NCI-H2029 (cell line): ENCODE data around the gene SSTR4.

ENCODE experiments used
- DNase-seq: peaks from one replicate; lab custom pipeline; 2025; lab: John Stamatoyannopoulos, UW

Gene SSTR4

DNA sequence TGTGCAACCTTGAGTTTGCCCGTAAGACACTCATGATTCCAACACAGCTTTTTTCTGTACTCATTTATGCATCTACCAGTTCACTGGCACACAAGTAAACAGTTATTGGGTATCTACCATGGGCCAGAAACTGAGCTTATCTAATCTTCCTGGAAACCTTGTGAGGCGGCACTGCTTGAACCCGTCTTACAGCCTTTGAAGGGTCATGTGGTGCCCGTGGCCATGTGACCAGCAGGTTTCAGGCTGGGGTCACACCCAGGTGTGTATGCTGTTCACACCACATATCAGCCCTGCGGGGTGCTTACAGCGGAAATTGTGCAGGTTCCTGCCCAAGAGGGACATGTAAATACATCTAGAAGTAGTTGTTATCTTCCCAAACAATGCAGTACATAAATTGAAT, 8.3 kb downstream of the SSTR4 start:
- no peak for DNase-seq

DNA sequence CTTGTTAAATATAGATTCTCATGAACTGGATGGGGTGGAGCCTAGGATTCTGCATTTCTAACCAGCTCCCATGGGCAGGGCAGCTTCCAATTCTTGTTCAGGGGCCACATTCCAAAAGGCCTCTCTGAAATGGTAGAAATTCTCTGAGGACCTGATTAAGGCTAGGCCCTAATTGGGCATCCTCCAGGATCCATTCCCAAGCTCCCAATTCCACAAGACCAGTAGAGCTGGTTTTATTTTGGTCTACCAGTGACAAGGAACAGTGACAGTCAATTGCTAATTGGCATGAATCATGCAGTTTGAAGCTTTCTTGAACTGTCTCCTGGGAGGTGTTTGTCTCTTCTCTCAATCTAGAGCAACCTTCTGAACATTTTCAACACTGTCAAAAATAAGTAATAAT, 11.3 kb downstream of the SSTR4 start:
- DNase-seq, result no peak

DNA sequence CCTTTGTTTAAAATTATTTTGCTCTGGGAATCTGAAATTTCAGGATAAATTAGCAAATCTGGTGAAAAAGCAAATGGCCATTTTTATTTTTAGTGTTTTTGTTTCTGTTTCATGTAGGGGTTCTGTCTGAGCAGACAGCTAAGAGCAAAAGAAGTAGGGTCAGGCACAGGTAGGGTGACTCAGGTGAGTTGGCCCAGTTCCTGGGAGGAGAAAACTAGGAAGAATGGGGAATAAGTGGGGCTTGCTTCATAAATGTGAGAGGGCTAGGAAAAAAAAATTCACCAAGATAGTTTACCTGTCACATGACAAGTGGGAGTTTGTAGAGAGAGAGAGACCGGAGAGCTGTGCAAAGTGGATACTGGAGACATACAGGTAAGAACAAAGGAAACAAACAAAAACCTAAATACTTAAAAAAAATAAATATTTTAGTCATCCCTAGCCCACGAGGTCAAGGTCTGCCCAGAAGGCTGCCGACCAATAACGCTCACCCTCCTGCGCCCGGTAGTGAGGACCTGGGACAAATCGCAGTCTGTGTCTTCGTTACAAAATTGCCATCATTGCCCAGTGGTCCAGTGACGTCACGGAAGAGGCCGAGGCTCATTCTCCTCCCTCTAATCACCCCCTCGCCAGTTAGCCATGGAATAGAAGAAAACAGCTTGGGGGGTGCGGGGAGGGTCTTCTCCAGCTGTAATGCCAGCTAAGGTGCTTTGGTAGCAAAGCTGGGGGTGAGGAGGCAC, 12.1 kb downstream of the SSTR4 start:
- DNase-seq, result no peak

DNA sequence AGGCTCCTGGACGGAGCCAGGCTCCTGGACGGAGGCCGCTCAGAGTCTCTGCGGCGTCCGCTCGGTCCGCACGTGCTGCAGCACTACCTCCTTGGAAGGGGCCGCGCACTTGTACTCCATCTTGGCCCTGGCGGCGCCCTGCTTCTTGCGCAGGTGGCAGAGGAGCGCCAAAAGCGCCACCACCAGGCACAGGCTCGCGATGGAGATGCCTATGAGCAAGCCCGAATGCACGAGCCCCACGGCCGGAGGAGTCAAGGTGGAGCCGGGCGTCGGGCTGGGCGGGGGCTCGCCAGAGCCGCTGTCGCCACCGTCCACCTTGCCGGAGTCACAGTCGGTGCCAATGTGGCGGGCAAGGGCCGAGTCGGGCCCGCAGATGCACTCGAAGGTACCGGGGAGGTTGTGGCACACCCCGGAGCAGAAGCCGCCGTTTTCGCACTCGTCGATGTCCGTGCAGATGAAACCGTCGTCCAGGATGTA, 12.7 kb downstream of the SSTR4 start:
- no peak for DNase-seq

DNA sequence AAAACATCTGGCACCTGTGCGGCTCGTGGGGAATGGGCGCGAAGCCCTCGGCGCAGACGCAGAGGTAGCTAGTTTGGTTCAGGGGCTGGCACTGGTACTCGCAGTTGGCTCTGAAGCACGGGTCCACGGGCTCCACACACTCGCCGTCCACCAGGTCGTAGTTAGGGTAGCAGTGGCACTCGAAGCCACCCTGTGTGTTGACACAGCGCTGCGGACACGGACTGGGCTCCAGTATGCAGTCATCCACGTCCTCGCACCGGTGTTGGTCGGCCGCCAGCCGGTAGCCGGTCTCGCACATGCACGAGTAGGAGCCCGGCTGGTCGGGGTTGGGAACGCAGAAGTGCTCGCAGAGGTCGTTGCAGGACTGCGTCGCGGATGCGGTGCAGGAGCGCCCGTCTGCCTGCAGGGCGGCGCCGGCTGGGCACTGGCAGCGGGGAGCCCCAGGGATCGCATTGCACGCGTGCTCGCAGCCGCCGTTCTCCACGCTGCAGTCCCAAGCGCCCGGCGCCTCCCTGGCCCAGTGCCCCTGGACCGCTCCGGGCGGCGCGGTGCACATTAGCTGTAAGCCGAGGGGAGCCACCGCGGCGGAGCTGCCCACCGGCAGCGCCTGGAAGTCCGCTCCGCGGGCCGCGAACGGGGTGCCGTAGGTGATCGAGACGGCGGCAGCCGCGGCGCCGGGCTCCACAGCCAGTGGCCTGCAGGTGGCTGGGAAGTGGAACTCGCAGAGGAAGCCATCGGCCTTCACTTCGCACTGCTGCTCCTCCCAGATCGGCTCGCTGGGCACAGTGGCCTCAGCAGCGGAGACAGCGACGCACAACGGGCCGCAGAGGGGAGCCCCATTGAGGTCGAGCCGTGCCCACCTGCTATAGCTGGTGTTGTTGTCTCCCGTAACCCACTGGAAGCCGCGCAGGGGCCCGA, 13.4 kb downstream of the SSTR4 start:
- peak; percentile 60 for DNase-seq

DNA sequence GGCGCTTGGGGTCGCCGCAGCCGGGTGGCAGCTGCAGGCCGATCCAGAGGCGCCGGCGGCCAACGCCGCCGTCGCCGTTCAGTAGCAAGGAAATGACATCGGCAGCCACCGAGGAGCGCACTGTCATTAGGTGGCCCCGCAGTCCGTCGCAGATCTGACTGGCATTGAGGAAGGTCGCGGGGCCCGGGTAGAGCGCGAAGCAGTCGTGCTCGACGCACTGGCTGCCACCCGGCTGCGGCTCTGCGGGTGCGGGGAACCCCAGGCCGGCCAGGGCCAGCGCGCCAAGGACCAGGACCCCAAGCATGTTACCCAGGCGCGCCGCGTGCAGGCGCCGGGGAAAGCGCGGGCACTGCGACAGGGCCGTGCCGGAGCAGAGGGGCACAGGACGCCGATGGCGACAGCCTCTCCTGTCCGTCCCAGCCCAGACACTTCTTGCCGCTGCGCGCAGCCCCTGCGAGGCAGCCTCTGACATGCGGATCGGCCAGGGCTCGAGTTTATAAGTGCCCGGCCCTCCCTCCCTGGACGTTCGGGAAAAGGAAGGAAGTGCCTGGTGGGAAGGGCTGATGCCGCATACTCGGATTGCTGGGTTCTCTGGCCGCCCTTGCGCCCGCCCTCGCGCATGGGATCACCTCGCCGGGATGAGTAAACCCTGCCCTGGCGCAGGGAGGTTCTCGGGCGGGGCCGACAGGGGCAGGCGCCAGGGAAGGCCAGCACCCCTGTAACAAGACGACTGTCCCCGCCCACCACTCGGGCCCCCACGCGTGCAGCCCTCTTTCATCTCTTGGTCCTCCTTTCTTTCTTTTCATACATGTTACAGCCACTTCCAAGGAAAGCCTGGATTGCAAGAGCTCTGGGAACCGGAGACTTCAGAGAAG, 14.3 kb downstream of the SSTR4 start, which contains the start of gene THBD:
THBD (minus strand) TSS at position 472 of the 875 bp plus-strand sequence; CDS start at position 304, 168 bp downstream.
- no peak for DNase-seq

DNA sequence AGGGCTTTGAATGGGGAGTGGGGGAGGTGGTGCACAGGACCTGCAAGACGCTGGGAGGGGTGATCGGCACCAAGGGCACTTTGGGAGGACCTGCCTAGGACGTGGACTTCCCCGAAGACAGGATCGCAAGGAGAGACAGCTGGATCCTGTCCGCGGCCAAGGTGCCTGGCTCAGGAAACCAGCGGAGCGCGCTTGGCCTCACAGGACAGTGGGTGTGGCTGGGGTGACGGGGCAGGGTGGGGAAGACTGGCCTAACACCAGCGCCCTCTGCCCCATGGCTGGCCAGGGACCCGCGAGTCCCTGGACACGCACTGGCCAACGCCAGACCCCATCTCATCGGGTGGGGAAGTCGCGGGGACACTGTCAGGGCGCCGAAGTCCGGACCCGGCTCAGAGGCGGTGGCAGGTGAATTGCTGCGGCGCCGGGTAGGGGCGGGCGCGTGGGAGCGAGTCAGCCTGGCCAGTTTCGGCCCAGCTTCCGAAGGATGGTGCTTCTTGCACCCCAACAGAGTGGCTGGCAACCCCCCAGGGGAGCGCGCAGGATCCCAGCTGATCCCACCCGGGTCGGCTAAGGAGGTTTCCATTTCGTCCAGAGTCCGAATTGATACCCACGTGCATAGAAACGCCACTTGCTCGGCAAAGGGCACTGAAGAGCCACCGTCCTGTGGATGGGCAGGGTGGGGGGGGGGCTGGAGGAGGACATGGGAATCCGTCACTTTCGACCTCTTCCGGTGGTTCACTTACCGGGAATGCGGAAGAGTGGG, 15.1 kb downstream of the SSTR4 start:
- DNase-seq, result no peak

DNA sequence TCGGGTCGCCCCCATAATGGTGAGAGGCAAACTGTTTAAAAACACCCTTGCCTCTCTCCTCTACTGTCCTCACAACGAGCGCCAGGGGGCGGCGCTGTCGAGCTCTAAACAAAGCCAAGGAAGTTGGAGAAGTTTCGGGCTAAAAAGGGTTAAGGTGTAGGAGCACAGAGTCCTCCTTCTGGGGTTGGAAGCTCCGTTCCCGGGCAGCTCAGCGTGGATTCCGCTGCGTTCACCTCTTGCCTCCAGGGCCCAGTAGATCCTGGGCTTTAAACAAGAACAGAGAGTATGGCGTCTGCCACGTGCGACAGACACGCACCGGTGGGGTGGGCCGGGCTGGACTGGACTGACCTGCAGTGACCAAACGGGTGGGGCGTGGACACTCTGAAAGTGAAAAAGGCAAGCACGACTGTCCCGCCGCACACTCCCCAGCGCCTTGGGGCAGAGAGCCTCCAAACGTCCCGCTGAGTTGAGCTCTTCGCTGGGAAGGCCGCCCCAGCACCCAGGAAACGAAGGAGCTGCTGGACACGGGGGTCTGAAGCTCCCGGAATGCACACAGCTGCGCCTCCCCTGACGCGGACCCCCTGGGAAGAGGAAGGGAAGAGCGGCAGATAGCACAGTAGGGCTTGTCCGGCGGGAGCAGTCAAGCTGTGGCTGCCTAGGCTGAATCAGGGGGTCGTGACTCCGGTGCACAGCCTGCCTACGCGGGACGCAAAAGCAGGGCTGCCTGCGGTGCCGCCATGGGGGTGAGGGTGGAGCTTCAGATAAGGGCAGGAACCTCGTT, 15.9 kb downstream of the SSTR4 start:
- peak; percentile 37 for DNase-seq

DNA sequence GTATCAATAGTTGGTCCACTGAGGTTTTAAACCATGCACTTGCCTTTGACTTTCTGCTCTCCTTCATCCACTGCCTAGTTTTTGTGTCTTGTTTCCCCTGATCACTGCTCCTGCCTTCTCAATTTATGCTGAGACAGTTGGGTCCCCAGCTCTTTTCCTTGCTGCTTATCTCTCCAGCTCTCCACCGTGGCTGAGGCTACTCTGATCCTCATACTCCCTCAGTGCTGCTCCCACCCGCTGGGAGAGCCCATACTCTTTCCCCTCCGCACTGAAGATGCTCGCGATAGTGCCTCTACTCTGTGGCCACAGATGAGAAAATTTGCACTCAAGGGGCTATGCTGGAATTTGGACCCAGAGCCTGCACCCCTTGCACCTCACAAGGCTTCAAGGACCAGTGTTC, 17.8 kb downstream of the SSTR4 start:
- no peak for DNase-seq

DNA sequence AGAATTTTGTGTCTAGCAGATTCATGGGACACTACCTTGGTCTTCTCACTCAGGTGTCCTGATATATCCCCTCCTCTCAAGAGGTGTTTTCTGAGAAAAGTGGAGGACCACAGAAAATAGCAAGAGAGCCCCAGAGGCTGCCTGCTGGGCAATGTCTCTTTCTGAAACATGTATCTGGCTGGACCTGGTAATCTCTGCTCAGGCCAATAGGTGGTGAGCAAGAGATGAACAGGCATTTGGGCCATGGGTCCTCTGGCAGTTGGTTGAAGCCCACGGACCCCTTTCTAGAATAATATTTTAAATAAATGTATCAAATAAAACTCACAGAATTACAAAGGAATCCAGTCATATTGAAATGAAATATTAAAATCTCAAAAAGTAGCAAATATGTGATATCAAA, 23.1 kb downstream of the SSTR4 start:
- DNase-seq, result no peak

DNA sequence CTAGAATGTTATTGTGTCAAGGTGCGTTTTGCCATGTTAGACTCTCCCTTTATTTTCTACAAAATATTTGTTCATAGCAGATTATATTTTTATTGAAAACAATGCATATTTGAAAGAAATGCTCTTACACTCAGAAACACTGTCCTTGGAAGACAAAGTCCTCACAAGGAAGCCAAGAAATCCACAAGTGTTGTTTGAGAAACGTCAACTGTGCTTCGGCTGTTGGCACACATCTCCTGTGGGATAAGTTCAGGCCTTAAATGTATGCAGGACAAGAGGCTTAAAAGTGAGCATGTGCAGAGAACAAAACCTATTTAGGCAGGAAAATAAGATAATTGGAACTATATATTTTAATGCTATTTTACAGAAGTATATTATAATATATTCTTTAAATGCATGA, 23.9 kb downstream of the SSTR4 start:
- DNase-seq, result no peak

DNA sequence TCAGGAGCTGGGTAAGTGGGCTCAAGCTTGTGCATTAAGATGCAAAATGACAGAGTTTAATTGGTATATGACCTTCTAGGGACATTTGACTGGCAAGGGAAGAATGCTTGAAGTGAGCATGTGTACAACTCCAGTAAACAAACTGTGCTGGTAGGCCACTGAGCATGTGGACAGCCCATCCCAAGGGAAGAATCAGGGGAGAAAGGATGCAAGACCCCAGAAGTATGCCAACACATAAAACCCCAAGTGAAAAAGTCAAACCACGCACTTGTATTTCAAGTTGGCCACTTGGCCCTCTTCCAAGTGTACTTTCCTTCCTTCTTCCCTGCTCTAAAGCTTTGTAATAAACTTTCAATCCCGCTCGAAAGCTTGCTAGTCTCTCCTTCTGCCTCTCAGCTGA, 24.7 kb downstream of the SSTR4 start:
- no peak for DNase-seq

DNA sequence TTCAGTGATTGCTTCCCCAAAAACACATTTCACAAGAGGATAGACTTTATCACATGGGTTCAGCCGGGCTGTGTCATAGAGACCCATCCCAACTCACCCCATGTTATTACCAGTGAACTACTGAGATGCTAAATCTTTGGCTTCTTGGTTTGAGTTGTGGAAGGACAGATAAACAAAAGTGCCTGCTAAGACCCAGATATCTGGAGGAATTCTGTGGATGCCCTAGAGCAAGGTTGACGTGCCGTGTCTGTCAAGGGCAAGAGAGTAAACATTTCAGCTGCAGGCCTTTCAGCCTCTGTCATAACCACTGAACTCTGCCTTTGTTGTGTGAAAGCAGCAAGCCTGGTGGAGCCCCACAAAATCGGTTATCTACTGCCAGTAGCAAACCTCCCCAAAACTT, 25.5 kb downstream of the SSTR4 start:
- no peak for DNase-seq

DNA sequence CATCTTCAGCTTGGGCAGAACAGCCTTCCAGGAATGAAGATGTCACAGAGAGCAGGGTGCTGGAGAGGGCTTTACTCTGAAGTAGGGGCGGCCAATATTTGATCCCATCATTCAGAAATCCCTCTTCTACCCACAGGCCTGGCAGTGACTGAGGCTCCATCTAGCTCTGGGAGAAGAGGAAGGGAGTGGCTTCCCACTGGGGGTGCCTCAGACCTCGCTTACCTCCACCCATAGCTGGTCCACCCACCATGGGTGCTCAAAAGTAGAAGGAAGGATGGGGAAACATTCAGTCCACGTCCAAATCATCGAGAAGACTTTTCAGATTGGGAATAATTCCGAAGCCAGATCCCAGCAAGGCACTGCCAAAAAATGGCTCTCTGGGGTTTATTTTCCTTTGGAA, 26.1 kb downstream of the SSTR4 start:
- no peak for DNase-seq

DNA sequence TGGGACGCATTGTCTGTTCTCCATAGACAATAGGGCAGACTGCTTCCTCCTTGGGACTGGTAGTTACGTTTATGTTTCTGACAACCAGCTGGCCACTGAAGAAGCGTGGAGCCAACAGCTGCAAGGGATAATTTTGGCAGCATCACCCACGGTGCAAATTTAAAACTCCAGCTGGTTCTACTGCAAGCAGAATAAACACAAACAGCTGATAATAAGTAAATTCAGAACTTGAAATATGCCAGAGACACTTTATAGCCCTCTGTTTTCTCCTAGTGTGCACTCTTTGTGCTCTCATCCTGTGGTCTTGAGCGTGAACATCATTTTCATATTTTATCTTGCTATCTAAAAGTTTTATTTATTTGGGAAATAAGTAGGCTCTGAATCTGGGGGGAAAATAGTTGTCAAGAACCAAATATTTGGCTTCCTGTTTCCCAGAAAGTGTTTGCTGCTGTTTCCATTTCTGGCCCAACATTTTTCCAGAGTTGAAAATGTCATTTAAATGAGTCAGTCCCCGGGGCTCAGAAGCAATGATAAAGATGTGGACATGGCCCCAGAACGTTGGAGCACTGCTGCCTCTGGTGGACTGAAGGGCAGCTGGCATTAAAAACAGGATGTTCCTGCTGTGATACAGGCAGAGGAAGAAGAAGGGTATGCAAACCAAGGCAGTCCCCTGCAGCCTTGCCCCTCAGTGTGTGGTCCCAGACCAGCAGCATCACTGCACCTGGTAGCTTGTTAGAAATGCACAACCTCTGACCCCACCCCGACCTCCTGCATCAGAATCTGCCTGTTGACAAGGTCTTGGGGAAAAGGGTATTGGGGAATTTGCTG, 26.8 kb downstream of the SSTR4 start:
- DNase-seq, result no peak

DNA sequence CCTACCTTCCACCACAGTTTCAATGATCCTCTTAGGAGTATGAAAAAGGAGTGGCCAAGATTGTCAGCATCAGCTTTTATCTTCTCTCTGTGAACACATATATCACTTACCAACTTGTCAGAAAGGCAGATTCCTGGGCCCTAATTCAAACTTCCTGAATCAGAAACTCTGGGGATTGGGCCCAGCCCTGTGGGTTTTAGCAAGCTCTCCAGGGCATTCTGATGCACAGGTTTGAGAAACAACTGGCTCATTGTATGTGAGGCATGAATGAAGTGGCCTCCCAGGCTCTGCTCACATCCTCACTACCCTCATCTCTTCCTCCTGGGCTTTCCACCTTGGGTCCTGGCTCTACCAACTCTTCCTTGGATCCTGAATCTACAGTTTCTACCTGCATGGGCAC, 27.5 kb downstream of the SSTR4 start:
- DNase-seq, result no peak

DNA sequence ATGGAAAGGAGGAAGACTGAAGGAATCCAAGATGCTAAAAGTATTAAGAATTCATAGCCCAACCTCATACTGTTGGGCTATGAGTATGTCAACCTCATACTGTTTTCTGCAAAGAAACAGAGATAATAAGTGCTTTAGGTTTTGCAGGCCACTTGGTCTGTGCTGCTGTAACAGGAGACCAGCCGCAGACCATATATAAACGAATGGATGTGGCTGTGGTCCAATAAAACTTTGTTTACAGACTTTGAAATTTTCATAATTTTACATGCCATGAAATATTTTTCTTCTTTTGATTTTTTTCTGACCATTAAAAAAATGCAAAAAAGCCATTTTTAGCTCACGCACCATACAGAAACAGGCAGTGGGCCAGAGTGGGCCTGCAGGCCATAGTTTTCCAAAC, 28.1 kb downstream of the SSTR4 start:
- no peak for DNase-seq

DNA sequence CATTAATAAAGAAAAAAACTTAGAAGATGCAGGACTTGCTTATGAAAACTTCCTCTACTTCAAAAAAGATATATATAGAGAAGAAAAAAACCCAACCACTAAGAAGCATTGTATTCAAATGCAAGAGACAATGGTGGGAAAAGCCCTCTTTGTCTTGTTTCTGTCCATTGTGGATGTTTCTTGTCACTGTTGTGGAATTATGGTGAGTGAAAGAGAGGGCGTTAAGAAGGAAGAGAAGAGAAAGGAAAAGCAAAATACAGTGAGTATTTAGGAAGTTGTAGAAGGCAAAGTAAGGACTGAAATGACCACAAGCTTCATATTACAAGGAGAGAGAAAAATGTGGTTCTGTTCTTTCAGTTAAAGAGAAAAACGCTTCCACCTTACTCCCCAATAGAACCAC, 28.5 kb downstream of the SSTR4 start:
- no peak for DNase-seq
